Thymus (tissue), 11 donors: ENCODE measurements around the gene CAND1. TPM values are rescaled to one million over a fixed set of nuclear protein-coding genes. Genes with fewer than 3 reads are reported as not detected.

Experiments used
- DNase-seq, 9 donors: peaks; one replicate each; pipeline ENCODE4 v3.0.0-alpha.2; 2013; ENCODE audit warnings: low spot score in 9 of 9, low read depth in 6 of 9, missing footprints in 1 of 9
- H3K27ac ChIP-seq, 2 donors: one replicate each; pipeline ENCODE4 v1.5.1; 2013; ENCODE audit warnings: control low read depth in 1 of 2, low read depth in 1 of 2, low read length in 1 of 2, mild to moderate bottlenecking in 1 of 2, moderate library complexity in 1 of 2
- H3K27me3 ChIP-seq, 2 donors: one replicate each; pipeline ENCODE4 v1.5.1; 2013; ENCODE audit warnings: low read length in 1 of 2; ENCODE audit not compliant: control insufficient read depth in 2 of 2, insufficient read depth in 1 of 2
- H3K36me3 ChIP-seq, 2 donors: one replicate each; pipeline ENCODE4 v1.5.1; 2013; ENCODE audit warnings: low read length in 1 of 2, mild to moderate bottlenecking in 1 of 2, moderate library complexity in 1 of 2; ENCODE audit not compliant: control insufficient read depth in 2 of 2, insufficient read depth in 2 of 2
- H3K4me1 ChIP-seq, 2 donors: one replicate each; pipeline ENCODE4 v1.5.1; 2013; ENCODE audit warnings: low read length in 2 of 2; ENCODE audit not compliant: control insufficient read depth in 2 of 2, insufficient read depth in 2 of 2
- H3K4me3 ChIP-seq, 2 donors: one replicate each; pipeline ENCODE4 v1.5.1; 2013; ENCODE audit warnings: low read length in 2 of 2, control low read depth in 1 of 2, mild to moderate bottlenecking in 1 of 2
- H3K9me3 ChIP-seq, 2 donors: one replicate each; pipeline ENCODE4 v1.5.1; 2013; ENCODE audit warnings: low read length in 1 of 2, mild to moderate bottlenecking in 1 of 2; ENCODE audit not compliant: control insufficient read depth in 2 of 2, insufficient read depth in 1 of 2
- WGBS: extraction: QIAGEN DNeasy Blood & Tissue Kit; methylation state at CpG from one replicate; pipeline ENCODE4 v1.1.7; 2013; 5-methylcytosine and 5-hydroxymethylcytosine counted together
- polyA plus RNA-seq: library from polyadenylated mRNA; stranded (reverse); fragments of 200-250 nt; gene quantifications from one replicate; pipeline ENCODE4 v1.2.3, GENCODE V29; 2013
- total RNA-seq: library from RNA; stranded (reverse); fragments of 120-200 nt; gene quantifications from one replicate; pipeline ENCODE4 v1.2.4, GENCODE V29; 2013
- donor health status: healthy.

CAND1 gene
- total and polyA plus RNA-seq, 2 donors: 43.3 to 98.4 TPM

GRCh38 chr12:67245571-67245970, 23.6 kb upstream of the CAND1 start:
- H3K9me3 ChIP-seq: no peaks in the 10 kb centered on the region
- no peak overlapping the region for H3K27ac ChIP-seq
- WGBS: 95% methylated on average over 4 of the region's 4 CpGs
- H3K4me1 ChIP-seq: no peaks in the 10 kb centered on the region
- H3K27me3 ChIP-seq: no peaks in the 10 kb centered on the region
- H3K36me3 ChIP-seq: no peaks in the 10 kb centered on the region
- DNase-seq: no peak
- no peak overlapping the region for H3K4me3 ChIP-seq

- DNase-seq: no peak
- WGBS: 93% methylated on average over 3 of the region's 3 CpGs
- H3K27me3 ChIP-seq: no peaks in the 10 kb centered on the region
- no peaks in the 10 kb centered on the region for H3K4me1 ChIP-seq
- no peaks in the 10 kb centered on the region for H3K9me3 ChIP-seq
- H3K4me3 ChIP-seq: no peak overlapping the region
- H3K36me3 ChIP-seq: no peaks in the 10 kb centered on the region
- no peak overlapping the region for H3K27ac ChIP-seq
Measured at GRCh38 chr12:67251012-67251411, 18.1 kb upstream of the CAND1 start.

- no peaks in the 10 kb centered on the region for H3K36me3 ChIP-seq
- WGBS: 95% methylated on average over 12 of the region's 12 CpGs
- no peaks in the 10 kb centered on the region for H3K9me3 ChIP-seq
- H3K4me1 ChIP-seq: no peaks in the 10 kb centered on the region
- no peak overlapping the region for H3K4me3 ChIP-seq
- no peak for DNase-seq
- H3K27me3 ChIP-seq: no peaks in the 10 kb centered on the region
- no peak overlapping the region for H3K27ac ChIP-seq
Measured at GRCh38 chr12:67254372-67255026, 14.7 kb upstream of the CAND1 start.

- 89% methylated on average over 5 of the region's 5 CpGs for WGBS
- Histone ChIP-seq H3K9me3 (no peaks in the 10 kb centered on the region), H3K36me3 (no peaks in the 10 kb centered on the region), H3K27me3 (no peaks in the 10 kb centered on the region), H3K27ac (no peak overlapping the region), H3K4me1 (no peaks in the 10 kb centered on the region), H3K4me3 (no peak overlapping the region)
- no peak for DNase-seq
Measured at GRCh38 chr12:67256649-67257048, 12.5 kb upstream of the CAND1 start.

GRCh38 chr12:67263471-67263870, 5.7 kb upstream of the CAND1 start:
- Histone ChIP-seq H3K9me3 (no peaks in the 10 kb centered on the region), H3K36me3 (no peaks in the 10 kb centered on the region), H3K4me3 (no peak overlapping the region), H3K27me3 (no peaks in the 10 kb centered on the region), H3K4me1 (peaks cover 0 to 5% of the 10 kb centered on the region in 2 donors), H3K27ac (no peak overlapping the region)
- DNase-seq: no peak
- WGBS: 96% methylated on average over 5 of the region's 5 CpGs

GRCh38 chr12:67268335-67268895, 743 bp upstream of the CAND1 start:
- H3K9me3 ChIP-seq: peaks cover 0 to 5% of the 10 kb centered on the region in 2 donors
- WGBS: 6% methylated on average over 19 of the region's 19 CpGs
- peak overlapping the region; percentile 85 to 94 for H3K4me3 ChIP-seq
- DNase-seq: peak in 7 of 9 donors; percentile 92 to 99 (median 96)
- H3K36me3 ChIP-seq: no peaks in the 10 kb centered on the region
- H3K27ac ChIP-seq: peak overlapping the region; percentile 99
- H3K27me3 ChIP-seq: no peaks in the 10 kb centered on the region
- peaks cover 0 to 9% of the 10 kb centered on the region in 2 donors for H3K4me1 ChIP-seq

- peaks cover 0 to 9% of the 10 kb centered on the region in 2 donors for H3K4me1 ChIP-seq
- WGBS: under 1% methylated on average over 61 of the region's 61 CpGs
- peak; percentile 20 to 75 (median 45) for DNase-seq
- H3K27ac ChIP-seq: peak overlapping the region; percentile 99
- peaks cover 0 to 3% of the 10 kb centered on the region in 2 donors for H3K36me3 ChIP-seq
- no peaks in the 10 kb centered on the region for H3K27me3 ChIP-seq
- peak overlapping the region; percentile 85 to 94 for H3K4me3 ChIP-seq
- peaks cover 0 to 5% of the 10 kb centered on the region in 2 donors for H3K9me3 ChIP-seq
Measured at GRCh38 chr12:67269633-67270573, 745 bp downstream of the CAND1 start.

GRCh38 chr12:67270622-67271021, 1.5 kb downstream of the CAND1 start:
- H3K27ac ChIP-seq: peak overlapping the region; percentile 99
- peaks cover 0 to 5% of the 10 kb centered on the region in 2 donors for H3K9me3 ChIP-seq
- peaks cover 0 to 3% of the 10 kb centered on the region in 2 donors for H3K36me3 ChIP-seq
- peak in 1 of 9 donors; percentile 2 for DNase-seq
- H3K4me1 ChIP-seq: peaks cover 0 to 9% of the 10 kb centered on the region in 2 donors
- WGBS: 12% methylated on average over 6 of the region's 6 CpGs
- peak overlapping the region; percentile 85 to 94 for H3K4me3 ChIP-seq
- no peaks in the 10 kb centered on the region for H3K27me3 ChIP-seq

- WGBS: 67% methylated on average over 1 of the region's 1 CpG
- Histone ChIP-seq H3K4me3 (no peak overlapping the region), H3K36me3 (peaks cover 0 to 3% of the 10 kb centered on the region in 2 donors), H3K27me3 (no peaks in the 10 kb centered on the region), H3K4me1 (peaks cover 0 to 9% of the 10 kb centered on the region in 2 donors), H3K27ac (no peak overlapping the region), H3K9me3 (peaks cover 0 to 5% of the 10 kb centered on the region in 2 donors)
- DNase-seq: no peak
Measured at GRCh38 chr12:67271976-67272375, 2.8 kb downstream of the CAND1 start.
